B cell (primary cell): ENCODE results near the gene SELENOS. TPM values are rescaled to one million over a fixed set of nuclear protein-coding genes. Genes with fewer than 3 reads are reported as not detected.

ENCODE experiments used
- ATAC-seq: fragments of 200-7000 bp; cut with Tn5 transposase; one replicate; pipeline ENCODE4 v1.10.0; 2021; ENCODE audit warnings: low read depth, mild to moderate bottlenecking, moderate number of reproducible peaks, moderate library complexity
- CTCF ChIA-PET: fragments of 350-600 bp; sonication (Branson Sonifier 250); formaldehyde crosslinking; loops from one replicate; lab custom pipeline; 2021; ENCODE audit warnings: antibody characterized with exemption, inconsistent platforms; lab: Charles Lee
- POLR2A ChIA-PET: fragments of 350-600 bp; sonication (Branson Sonifier 250); formaldehyde crosslinking; loops from one replicate; lab custom pipeline; 2021; ENCODE audit warnings: antibody characterized with exemption; lab: Charles Lee
- DNase-seq: peaks from one replicate; pipeline ENCODE4 v3.0.0; 2013
- H2AFZ ChIP-seq: 2 replicates; pipeline ENCODE4 v1.6.1; 2012; ENCODE audit warnings: mild to moderate bottlenecking, low read depth, low read length; ENCODE audit not compliant: insufficient read depth, poor library complexity, severe bottlenecking
- H3K27ac ChIP-seq, 2 donors: 1 replicate in 1 of 2; 2 replicates in 1 of 2; pipeline ENCODE4 v1.5.1; 2012 to 2013; ENCODE audit warnings: low read length in 2 of 2, mild to moderate bottlenecking in 2 of 2, moderate library complexity in 1 of 2
- H3K27me3 ChIP-seq, 4 experiments: fragments of 200-600 bp in 1 of 4; sonication (generic) in 1 of 4; replicated peaks in 1 of 4; 1 replicate in 2 of 4; 2 replicates in 2 of 4; pipeline versions ENCODE4 v1.6.1 to v1.7.0; 2013 to 2016; ENCODE audit warnings: low read length in 3 of 4, mild to moderate bottlenecking in 2 of 4, mixed read lengths in 1 of 4, moderate library complexity in 1 of 4; ENCODE audit not compliant: insufficient read depth in 4 of 4, control insufficient read depth in 3 of 4; ENCODE audit errors: control extremely low read depth in 1 of 4
- H3K36me3 ChIP-seq, 2 experiments: replicated peaks in 1 of 2; 1 replicate in 1 of 2; 2 replicates in 1 of 2; pipeline versions ENCODE4 v1.6.1 to v1.7.1; 2013; ENCODE audit warnings: low read length in 1 of 2; ENCODE audit not compliant: insufficient read depth in 2 of 2, control insufficient read depth in 1 of 2; ENCODE audit errors: control extremely low read depth in 1 of 2, extremely low read depth in 1 of 2
- H3K4me1 ChIP-seq, 2 donors: fragments of 200-600 bp in 1 of 2; sonication (generic) in 1 of 2; 1 replicate in 1 of 2; 2 replicates in 1 of 2; pipeline versions ENCODE4 v1.5.1 to v1.6.1; 2013 to 2017; ENCODE audit warnings: low read length in 2 of 2; ENCODE audit not compliant: control insufficient read depth in 2 of 2, insufficient read depth in 2 of 2
- H3K4me2 ChIP-seq: replicated peaks from 2 replicates; pipeline ENCODE3; 2012; ENCODE audit warnings: mild to moderate bottlenecking, low read depth, low read length; ENCODE audit not compliant: poor library complexity, severe bottlenecking
- H3K4me3 ChIP-seq, 5 experiments: fragments of 200-600 bp in 1 of 5; sonication (generic) in 1 of 5; 1 replicate in 3 of 5; 2 replicates in 2 of 5; pipeline versions ENCODE4 v1.5.1 to v1.7.0; 2011 to 2016; ENCODE audit warnings: low read length in 4 of 5, mild to moderate bottlenecking in 4 of 5, low read depth in 2 of 5, control low read depth in 1 of 5, moderate library complexity in 1 of 5; ENCODE audit not compliant: insufficient read depth in 1 of 5; ENCODE audit errors: control extremely low read depth in 1 of 5, extremely low read depth in 1 of 5
- H3K79me2 ChIP-seq: fragments of 200-600 bp; sonication (generic); one replicate; pipeline ENCODE4 v1.6.0; 2016; ENCODE audit warnings: low read length; ENCODE audit not compliant: control insufficient read depth, insufficient read depth
- H3K9ac ChIP-seq: fragments of 200-600 bp; sonication (generic); 2 replicates; pipeline ENCODE4 v1.6.1; 2017; ENCODE audit warnings: mild to moderate bottlenecking, low read length, moderate library complexity
- H3K9me3 ChIP-seq, 3 donors: one replicate each; pipeline versions ENCODE4 v1.6.1 to v1.7.1; 2013; ENCODE audit warnings: low read length in 2 of 3; ENCODE audit not compliant: control insufficient read depth in 2 of 3, insufficient read depth in 1 of 3; ENCODE audit errors: control extremely low read depth in 1 of 3
- H4K20me1 ChIP-seq: 2 replicates; pipeline ENCODE4 v1.6.0; 2012; ENCODE audit warnings: mild to moderate bottlenecking, low read length; ENCODE audit not compliant: insufficient read depth, control insufficient read depth, poor library complexity, severe bottlenecking
- H3K27ac Mint-ChIP-seq: one replicate; pipeline ENCODE4 v1.8.0; 2021; ENCODE audit warnings: mixed read lengths
- H3K27me3 Mint-ChIP-seq: one replicate; pipeline ENCODE4 v1.8.0; 2021; ENCODE audit warnings: mixed read lengths
- H3K4me1 Mint-ChIP-seq: one replicate; pipeline ENCODE4 v1.8.0; 2021; ENCODE audit warnings: mixed read lengths
- H3K4me3 Mint-ChIP-seq: one replicate; pipeline ENCODE4 v1.8.0; 2021; ENCODE audit warnings: mixed read lengths
- H3K9me3 Mint-ChIP-seq: one replicate; pipeline ENCODE4 v1.8.0; 2022; ENCODE audit warnings: mixed read lengths; ENCODE audit not compliant: insufficient read depth
- CTCF ChIP-seq: fragments of 200-600 bp; IDR thresholded peaks from one replicate; pipeline ENCODE4 v1.8.0; 2022; ENCODE audit warnings: antibody characterized with exemption, mild to moderate bottlenecking
- EZH2 ChIP-seq: IDR thresholded peaks from 2 replicates; pipeline ENCODE4 v1.6.1; 2012; ENCODE audit warnings: borderline replicate concordance, low read depth, mild to moderate bottlenecking, moderate library complexity, low read length; ENCODE audit not compliant: insufficient read depth, poor library complexity, severe bottlenecking
- WGBS: methylation state at CpG from one replicate; pipeline ENCODE4 v1.1.5; 2013; ENCODE audit warnings: missing lambda C conversion rate; ENCODE audit not compliant: insufficient coverage; 5-methylcytosine and 5-hydroxymethylcytosine counted together
- intact Hi-C: fragments of 100-400 bp; cut with micrococcal nuclease; formaldehyde crosslinking; loops from one replicate; pipeline ENCODE4 v1.10.0; 2022
- polyA plus RNA-seq: library from polyadenylated mRNA; depleted of rRNA; stranded (reverse); fragments of >200 nt; gene quantifications from 2 replicates; pipeline ENCODE4 v1.2.3, GENCODE V29; 2012
- total RNA-seq, 2 donors: library from RNA; stranded (reverse); fragments of 120-200 nt in 1 of 2; gene quantifications; 1 replicate in 1 of 2; 2 replicates in 1 of 2; pipeline versions ENCODE4 v1.2.3 to v1.2.4, GENCODE V29; 2013 to 2022

Gene SELENOS
- total and polyA plus RNA-seq, 2 donors (not counting 1 experiment from before 2014, with no cell fraction given): 14.2 to 26.8 TPM

GRCh38 chr15:101233651-101234280 lies 43.5 kb downstream of the SELENOS start:
- TF ChIP-seq CTCF (no peak), EZH2 (no peak)
- Histone ChIP-seq H3K9ac (no peak overlapping the region), H3K4me3 (no peak overlapping the region), H3K79me2 (peaks cover 97% of the 10 kb centered on the region), H3K4me1 (no peaks in the 10 kb centered on the region), H3K9me3 (peaks cover 0 to 8% (median 3%) of the 10 kb centered on the region in 3 donors), H3K36me3 (peaks cover 6 to 25% of the 10 kb centered on the region in 2 experiments), H3K4me2 (no peak overlapping the region), H3K27ac (no peak overlapping the region), H3K27me3 (no peaks in the 10 kb centered on the region), H2AFZ (no peak overlapping the region), H4K20me1 (peaks cover 34% of the 10 kb centered on the region)
- Mint-ChIP-seq H3K4me3 (no peak overlapping the region), H3K27ac (no peak overlapping the region), H3K9me3 (peaks cover 3% of the 10 kb centered on the region), H3K27me3 (no peaks in the 10 kb centered on the region), H3K4me1 (peaks cover 15% of the 10 kb centered on the region)
- ATAC-seq (no peak), DNase-seq (no peak)
- intact Hi-C loops: loop anchor here (5.0 kb wide), 1 partner anchor 36 kb away; no protein-coding TSS in a partner anchor
- ChIA-PET CTCF (no interaction called here), POLR2A (no interaction called here)
- 100% methylated on average over 4 of the region's 5 CpGs for WGBS

- H3K27me3 Mint-ChIP-seq: no peaks in the 10 kb centered on the region
- no peaks in the 10 kb centered on the region for H3K27me3 ChIP-seq
- no peak overlapping the region for H3K27ac ChIP-seq
- H3K79me2 ChIP-seq: peaks cover 98% of the 10 kb centered on the region
- DNase-seq (no peak), ATAC-seq (no peak)
- no peak overlapping the region for H3K4me2 ChIP-seq
- peaks cover 34% of the 10 kb centered on the region for H4K20me1 ChIP-seq
- peaks cover 7% of the 10 kb centered on the region for H3K9me3 Mint-ChIP-seq
- no peak overlapping the region for H3K9ac ChIP-seq
- H2AFZ ChIP-seq: no peak overlapping the region
- intact Hi-C loops: loop anchor here (5.0 kb wide), 1 partner anchor 35 kb away; no protein-coding TSS in a partner anchor
- TF ChIP-seq EZH2: no peak
- TF ChIP-seq CTCF: no peak
- H3K4me1 ChIP-seq: no peaks in the 10 kb centered on the region
- no peak overlapping the region for H3K4me3 Mint-ChIP-seq
- peaks cover 6 to 25% of the 10 kb centered on the region in 2 experiments for H3K36me3 ChIP-seq
- H3K4me1 Mint-ChIP-seq: peaks cover 9% of the 10 kb centered on the region
- no peak overlapping the region for H3K27ac Mint-ChIP-seq
- CTCF ChIA-PET: no interaction called here
- POLR2A ChIA-PET: interaction anchor here (0.5 kb wide), 1 partner anchor 93 kb away, joined by 3 read pairs; no protein-coding TSS in a partner anchor
- H3K4me3 ChIP-seq: no peak overlapping the region
- peaks cover 5 to 8% (median 8%) of the 10 kb centered on the region in 3 donors for H3K9me3 ChIP-seq
- 96% methylated on average over 5 of the region's 5 CpGs for WGBS
Observed at GRCh38 chr15:101232677-101233076, 44.6 kb downstream of the SELENOS start.
